NK-92 (cell line): Measurements from ENCODE around the gene MSI2.

Experiments
- DNase-seq: peaks from one replicate; lab custom pipeline; 2025; ENCODE audit not compliant: unreplicated experiment; lab: John Stamatoyannopoulos, UW

MSI2 gene

DNA sequence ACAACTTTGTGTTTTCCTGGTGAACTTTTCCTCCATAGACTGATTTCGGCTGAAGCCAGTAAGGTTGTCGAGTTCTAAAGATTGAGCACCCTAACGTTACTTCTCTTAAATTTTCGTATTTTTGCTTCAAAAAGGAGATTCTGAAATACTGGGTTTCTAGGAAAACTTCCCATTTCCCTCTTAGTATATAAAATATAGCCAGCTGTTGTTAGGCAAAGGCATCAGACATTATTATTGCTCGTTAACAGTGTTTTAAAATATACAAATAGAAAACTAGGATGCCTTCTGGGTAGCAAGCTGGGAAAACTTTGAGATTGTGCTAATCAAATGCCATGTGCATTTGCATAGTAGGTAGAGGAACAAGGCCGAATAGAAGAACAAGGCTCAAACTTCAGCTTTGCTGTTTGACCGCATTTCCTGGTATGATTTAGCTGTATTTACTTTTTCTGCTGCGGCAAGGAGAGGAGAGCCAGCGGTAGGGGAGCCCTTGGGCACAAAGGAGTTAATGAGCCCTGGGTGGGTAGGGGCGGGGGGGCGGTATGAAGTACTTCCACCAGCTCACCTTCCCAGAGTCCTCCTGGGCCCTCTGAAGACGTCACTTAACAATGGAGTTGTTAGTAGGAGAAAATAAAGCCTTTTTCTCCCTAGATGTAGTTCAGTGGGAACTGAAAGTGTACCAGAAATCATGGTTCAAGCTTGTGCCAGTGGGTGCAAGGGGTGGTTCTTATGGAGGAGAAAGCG, 151.9 kb downstream of the MSI2 start:
- no peak for DNase-seq

DNA sequence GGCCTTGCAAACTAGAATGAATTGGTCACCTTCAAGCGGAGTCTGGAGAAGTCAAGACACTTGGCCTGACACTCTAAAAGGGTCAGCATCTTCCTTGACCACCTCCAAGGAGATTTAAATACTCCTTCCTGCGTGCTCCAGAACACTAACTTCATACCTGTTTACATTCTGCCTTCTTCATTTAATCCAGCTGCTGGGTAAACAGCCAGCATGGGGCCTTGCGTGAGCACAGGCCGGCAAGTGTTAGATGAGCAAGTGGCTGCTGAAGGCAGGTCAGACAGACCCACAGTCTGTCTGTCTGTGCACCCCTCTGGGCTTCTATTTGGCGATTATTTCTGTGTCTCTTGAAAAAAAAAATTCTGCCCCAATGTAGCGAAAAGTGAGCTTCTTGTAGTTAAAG, 153.8 kb downstream of the MSI2 start:
- DNase-seq: no peak

DNA sequence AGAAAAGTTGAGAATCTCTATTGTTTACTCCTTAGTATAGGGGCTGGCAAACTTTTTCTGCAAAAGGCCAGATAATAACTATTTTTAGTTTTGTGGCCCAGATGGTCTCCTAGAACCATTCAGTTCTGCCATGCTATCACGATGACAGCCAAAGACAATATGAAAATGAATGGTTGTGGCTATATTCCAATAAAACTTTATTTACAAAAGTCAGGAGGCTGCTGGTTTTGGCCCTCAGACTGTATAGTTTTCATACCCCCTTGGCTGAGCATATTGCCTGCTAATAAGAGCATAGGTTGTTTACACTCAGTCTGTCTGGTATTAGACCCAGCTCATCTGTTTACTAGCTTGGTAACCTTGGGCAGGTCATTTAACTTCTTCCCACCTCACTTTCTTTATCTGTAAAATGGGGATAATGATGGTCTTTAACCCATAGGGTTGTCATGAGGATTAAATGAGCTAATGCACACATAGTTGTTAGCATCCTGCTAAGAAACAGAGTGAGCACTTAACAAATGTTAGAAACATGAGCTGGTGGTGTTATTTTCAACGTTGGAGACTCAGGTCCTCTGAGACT, 156.3 kb downstream of the MSI2 start:
- DNase-seq: no peak

DNA sequence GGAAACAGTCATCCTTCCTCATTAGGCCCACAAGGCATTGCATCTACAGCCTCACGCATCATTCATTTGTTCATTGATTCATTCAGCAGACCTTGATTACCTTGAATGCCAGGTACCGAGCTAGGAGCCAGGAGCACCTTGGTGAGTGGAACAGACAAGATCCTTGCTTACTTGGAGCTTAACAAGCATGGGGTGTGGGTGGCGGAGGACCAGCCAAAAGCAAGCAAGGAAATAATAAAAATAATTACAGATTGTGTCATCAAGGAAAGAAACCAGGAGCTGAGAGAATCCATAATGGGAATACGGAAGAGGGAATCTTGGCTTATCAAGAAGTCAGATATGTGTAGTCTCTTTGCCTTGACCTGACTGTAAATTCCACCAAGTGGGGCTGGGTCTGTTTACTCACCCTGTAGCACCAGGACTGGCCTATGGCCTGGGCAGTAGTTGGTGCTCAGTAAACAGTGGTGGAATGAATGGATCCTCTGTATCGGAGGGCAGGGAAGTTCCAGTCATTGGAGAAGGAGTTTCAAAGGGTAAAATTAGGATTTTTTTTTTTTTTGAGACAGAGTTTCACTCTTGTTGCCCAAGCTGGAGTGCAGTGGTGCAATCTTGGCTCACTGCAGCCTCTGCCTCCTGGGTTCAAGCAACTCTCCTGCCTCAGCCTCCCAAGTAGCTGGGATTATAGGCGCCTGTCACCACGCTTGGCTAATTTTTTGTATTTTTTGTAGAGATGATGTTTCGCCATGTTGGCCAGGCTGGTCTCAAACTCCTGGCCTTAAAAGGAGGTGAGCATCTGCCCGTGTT, 157.7 kb downstream of the MSI2 start:
- no peak for DNase-seq

DNA sequence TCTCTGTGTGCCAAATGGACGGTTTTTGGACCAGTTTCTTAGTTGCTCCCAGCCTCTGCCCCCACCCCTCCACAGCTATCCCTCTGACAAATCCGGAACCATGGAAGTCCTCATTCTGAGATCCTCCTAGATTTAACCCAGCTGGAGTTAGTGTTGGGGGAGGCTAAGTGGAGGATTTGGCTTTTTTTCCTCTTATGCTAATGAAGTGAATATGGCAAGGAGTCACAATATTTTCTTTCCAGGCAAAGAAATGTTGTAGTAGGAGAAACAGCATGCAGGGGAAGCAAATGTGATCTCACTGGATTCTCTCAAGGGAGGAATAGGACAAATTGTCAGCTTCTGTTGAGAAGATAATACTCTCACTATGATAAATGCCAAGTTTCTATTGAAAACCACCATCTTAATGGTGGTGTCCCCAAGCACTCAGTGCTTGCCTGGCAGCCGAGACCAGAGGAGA, 159.5 kb downstream of the MSI2 start:
- no peak for DNase-seq

DNA sequence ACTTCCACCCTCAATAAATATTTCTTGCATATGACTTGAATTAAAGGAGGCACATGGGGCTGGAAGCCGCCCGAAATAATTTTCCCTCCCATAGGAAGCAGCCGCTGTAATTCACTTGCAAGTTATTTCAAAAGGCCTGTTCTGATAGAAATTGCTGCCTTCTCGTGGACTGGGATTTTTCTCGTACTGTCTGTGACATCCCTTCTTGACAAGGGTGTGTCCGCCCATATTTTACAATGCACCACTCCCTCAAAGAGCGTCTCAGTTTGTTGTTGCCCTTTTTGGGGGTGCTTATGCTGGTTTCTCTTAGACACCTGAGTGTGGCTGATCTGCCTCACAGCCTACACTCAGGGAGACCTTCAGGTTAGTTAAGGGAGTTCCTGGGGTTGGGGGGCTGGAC, 160.0 kb downstream of the MSI2 start:
- no peak for DNase-seq

DNA sequence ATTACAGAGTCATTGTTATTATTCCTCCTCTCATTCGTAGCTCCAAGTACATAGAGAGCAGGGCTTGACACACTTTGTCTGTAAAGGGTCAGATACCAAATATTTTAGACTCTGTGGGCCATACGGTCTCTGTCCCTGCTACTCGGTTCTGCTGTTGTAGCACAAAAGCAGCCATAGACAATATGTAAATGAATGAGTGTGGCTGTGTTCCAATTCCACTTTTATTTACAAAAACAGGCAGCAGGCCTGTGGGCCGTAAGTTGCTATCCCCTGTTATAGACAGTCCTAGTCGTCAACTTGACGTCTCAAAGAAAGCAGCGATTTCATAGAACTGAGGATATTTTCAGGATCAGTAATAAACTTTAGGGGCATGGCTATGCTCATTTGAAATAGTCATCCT, 161.6 kb downstream of the MSI2 start:
- no peak for DNase-seq

DNA sequence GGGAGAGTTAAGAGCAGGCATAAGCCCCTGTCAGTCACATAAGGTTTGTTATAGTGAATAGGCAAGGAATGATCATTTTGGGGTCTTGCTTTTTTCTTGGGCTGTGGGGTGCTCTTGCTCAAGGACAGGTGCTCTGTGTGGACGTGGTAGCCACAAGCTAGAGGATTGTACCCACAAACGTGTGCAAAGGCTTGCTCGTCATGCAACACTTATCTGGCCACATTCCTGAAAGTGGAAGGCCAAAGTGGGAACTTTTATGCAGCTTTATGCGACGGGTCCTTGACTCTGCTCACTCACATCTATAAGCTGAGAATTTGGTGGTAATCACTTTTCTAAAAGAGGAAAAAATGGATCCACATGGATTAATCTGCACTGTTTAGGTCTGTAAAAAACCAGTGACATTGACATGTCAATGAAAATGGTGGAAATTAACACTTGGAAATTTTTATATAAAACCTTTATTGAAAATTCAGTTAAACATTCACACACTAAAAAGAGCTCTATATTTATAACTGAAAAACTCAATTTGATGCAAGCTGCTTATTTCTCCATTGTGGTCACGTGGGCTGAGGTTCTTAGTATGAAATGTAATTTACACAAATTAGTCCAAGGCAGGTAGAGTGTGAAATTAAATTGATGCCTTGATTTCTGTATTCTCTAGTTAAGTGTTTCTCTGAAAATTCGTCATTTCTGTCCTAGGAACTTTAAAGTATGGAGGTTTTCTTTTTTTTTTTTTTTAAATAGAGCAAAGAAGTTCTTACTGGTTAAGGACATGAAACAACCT, 162.3 kb downstream of the MSI2 start:
- DNase-seq: no peak

DNA sequence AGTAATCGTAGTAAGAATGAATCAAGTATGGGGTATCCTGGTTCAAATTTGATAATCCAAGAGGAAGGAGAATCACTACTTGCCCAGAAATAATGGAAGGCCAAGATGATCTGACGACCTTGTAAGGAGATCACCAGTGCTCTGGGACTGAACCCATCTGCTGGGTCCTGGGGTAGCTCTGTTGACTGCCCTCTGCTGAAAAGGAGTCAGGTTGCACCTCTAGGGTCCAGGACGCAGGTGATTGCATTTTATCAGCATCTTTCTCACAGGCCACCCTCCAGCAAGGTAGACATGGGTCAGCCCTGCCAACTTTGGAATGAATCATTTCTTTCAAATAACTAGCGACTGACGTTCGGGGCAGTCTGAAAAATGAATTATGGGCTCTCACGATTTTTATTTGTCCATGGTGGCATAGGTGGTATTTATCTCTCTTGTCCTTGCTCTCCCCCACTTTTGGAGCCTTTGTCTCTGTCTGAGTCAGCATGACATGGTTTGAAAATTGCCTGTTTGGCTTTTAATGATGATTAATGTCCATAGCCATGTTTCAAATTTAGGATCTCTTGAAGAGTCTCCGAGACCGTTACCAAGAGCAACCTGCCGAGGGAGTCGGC, 163.7 kb downstream of the MSI2 start:
- DNase-seq: no peak

DNA sequence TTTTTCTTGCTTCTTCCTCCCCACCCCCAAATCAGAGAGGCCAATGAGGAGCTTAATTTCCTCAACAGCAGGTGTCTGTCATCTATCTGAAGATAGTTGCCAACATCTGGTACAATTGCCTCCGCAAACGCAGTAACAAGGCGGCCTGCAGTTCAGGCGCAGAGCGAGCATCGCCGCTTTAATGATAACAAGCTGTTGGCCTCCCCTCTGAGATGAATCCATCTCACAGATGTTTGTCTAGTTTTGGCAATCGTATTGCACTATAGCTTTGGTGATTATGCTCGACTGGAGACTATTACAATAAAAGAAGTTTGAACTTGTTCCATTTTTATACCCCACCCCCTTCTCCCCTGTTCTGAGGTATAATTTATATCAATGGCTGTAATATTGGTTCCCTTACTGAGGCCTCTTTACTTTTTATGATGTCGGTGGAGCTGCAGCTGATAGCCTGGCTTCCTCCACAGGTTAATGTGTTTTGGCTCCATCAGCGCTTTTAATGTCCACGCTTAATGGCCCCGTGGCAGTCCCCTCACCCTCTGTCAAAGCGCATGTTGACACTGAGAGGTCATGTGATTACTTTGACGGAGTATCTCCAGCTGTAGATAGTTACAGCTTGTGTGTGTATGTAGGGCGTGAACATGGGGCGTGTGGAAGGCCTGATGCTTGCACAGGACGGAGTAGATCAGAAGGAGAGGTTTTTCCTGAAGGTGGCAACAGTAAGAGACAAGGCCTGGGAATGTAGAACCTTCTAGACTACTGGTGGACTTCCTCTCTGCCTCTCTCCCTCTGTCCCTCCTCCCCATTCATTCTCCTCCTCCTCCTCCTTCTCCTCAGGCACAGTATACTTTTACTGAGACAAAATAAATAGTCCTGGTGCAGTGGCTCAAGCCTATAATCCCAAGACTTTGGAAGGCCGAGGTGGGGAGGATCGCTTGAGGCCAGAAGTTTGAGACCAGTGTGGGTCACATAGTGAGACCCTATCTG, 164.7 kb downstream of the MSI2 start:
- no peak for DNase-seq

DNA sequence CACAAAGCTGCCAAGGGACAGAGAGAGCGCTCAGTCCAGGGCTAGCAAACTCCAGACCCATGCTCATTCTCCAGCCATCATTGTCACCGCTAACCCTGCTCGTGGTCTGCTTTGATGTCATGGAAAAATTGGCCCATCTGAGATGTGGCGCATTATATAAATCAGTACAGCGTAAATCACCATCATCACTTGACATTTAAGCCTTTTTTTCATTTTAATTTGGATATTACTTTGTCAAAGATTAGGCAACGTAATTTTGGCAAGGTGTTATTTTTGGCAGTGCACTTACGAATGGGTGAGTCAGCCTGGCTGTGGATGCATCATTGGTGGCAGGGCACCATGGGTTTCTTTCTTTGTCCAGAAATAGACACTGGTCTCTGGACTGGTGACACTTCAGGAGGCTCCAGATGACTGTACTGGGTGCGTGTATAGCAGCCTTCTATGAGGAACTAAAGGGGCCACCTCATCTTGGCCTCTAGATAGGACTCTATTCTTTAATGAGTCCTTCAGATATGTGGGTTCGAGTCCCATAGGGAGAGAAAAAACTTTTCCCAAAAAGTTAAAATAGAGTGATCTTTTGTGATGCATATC, 166.3 kb downstream of the MSI2 start:
- no peak for DNase-seq

DNA sequence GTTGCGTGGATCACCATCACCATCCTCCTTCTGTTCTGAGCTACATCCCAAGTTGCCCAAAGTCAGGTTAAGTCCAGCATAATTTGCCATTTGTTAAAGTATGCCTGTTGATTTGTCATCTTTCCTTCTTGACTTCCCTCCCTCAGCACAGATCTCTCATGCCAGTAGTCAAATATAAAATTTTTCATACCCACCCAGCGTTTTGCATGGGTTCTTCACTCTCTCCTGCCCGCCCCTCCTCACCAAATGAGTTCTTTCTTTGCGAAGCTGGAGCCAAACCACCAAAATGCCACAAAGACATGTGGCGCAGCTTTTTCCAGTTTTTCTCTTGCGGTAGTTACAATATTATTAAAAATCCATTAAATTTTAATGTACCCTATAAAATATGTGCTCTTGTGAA, 167.2 kb downstream of the MSI2 start:
- DNase-seq: no peak

DNA sequence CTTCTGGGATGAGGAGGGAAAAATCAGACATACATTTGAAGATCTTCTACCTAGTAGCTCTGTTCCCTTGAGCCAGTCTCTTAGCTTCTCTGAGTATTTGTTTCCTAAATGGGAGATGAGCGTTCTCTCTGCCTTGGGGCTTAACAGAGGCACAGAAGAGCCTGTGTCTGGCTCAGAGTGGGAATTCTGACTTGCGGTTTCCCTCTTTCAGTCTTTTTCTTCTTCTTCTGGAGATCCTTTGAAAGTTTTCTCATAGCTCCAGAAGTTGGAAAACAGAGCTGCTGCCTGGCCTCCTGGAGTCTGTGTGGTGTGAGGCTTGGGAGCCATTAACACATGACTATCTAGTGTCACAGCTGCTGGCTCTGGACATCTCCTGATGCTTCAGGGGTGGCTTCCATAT, 167.9 kb downstream of the MSI2 start:
- no peak for DNase-seq

DNA sequence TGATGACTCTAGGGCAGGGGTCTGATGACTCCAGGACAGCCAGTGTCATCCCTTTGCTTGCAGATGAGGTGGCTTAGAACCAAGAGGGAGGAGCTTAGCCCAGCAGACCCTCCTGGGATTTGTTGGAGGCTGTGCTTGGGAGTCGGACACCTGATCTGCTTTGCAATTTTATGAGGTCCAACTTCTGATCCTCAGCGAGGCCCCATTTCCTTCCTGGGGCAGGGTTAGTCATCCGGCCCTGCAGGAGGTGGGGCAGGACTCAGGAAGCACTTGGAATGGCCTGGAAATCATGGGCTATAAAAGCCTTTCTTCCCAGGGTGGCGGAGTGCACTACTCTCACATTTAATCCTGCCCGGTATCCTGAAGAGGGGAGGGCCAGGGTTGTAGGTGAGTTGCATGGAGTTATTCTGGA, 168.5 kb downstream of the MSI2 start:
- DNase-seq: no peak

DNA sequence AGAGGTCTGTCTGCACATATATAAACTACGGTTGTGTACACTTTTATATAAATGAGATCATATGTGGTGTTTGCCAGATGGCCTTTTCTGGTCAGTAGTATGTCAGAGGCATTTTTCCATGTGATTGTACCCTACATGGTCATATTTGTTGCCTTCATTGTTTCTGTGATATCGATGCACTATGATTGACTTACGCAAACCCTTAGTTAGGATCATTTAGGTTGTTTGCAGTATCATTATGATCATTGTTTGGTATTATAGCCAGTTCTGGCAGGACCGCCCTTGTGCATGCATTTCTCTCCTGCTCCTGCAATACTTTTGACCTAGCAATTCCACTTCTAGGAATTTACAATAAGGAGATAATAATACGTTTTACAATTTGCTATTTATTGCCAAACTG, 169.1 kb downstream of the MSI2 start:
- no peak for DNase-seq

DNA sequence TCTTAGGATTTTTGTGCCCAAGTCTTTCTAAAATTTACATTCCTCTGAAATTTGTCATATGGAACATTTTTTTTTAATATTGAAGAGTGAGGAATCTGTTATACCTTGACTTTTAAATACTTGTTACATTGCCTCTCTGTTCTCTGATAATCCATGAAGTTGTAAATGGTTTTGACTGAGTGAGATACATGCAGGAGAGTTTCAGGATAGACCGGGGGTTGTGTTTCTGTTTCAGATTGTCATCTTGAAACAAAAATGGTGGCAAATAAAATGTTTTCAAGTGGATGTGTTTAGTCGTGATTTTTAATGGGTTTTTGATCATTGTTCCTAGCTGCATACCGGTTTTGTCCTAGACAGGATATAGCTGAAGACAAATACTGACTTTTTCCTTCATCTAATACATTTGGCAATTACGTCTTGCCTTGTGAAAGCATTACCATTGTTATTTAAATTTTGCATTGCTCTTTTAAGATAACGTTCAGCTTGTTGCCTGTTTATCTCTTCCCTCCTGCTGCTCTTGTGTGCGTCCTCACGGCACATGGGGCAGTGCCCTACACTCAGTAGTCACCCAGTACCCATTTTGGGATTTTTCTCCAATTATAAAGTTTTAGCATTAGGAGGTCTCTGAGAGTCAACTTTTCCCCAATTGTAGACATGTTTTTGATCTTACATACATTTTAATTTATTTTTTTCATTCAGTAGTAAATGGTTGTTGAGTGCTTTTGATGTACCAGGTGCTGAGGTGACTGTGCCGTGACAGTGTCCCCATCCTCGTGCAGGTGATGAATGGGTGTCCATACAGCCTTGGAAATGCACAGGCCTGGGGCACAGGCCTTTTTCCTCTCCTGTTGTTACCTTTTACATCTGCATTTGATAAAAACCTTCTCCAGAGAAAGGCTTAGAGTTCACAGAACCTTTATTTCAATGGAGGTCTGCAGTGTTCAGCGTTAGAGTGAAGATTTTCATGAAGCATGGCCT, 169.9 kb downstream of the MSI2 start:
- DNase-seq: no peak

DNA sequence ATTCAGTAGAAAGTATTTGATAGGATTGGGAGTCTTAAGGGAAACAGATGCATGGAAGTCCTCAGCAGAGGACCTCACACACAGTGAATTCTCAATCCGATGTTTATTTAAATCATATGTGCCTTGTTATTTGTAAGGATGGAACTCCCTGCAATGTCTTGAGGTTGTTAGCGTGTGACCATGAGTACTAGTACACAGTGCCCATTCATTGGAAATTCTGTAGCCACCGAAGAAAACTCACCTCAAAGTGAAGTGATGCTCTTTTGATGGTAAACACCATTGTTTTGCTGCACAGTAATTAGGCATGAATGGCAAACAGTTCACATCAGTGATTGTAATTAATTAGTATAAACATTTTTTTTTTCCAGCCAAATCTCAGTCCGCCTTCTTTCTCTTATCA, 173.6 kb downstream of the MSI2 start:
- DNase-seq: no peak

DNA sequence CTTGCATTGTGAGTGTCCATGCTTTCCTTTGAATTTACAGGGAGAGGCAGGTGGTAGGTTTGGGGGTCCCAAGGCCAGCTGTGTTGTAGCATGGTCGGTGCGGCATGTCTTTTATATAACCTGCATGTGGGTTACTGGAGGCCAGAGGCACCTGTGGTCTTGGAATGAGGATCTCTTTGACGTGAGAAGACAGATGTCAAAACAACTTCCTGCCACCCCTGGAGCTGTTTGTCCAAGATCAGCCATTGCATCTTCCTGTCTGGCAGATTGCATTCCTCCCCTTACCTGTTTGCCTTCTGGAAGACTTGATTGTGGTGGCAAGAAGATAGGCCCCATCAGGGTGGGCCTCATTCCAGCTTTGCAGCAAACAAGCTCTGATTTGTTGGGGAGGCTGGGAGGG, 175.1 kb downstream of the MSI2 start:
- no peak for DNase-seq
